A673 (cell line): ENCODE data around the gene EML1. TPM values are rescaled to one million over a fixed set of nuclear protein-coding genes. Genes with fewer than 3 reads are reported as not detected.
A peak's percentile ranks its signal among the peaks of the same experiment; 100 is the strongest.

Source experiments
- BruUV-seq: library from RNA; stranded (reverse); fragments of 400-500 nt; replicated peaks from 2 replicates; lab custom pipeline; 2021; lab: Mats Ljungman, UMichigan
- CTCF ChIA-PET: fragments of 300-600 bp; sonication (Branson Sonifier 250); formaldehyde crosslinking; loops from one replicate; lab custom pipeline; 2022; ENCODE audit warnings: antibody characterized with exemption; lab: Charles Lee
- POLR2A ChIA-PET: fragments of 300-600 bp; sonication (Branson Sonifier 250); formaldehyde crosslinking; loops from one replicate; lab custom pipeline; 2022; ENCODE audit warnings: antibody characterized with exemption; ENCODE audit not compliant: low non-redundant PET; lab: Charles Lee
- DNase-seq: peaks from one replicate; pipeline ENCODE4 v3.0.0-alpha.2; 2015; ENCODE audit warnings: low spot score
- H3K27ac ChIP-seq: fragments of 200-600 bp; sonication (generic); 2 replicates; pipeline ENCODE4 v1.5.1; 2016; ENCODE audit warnings: mixed run types, low read depth, mild to moderate bottlenecking, mixed read lengths, antibody characterized with exemption, low read length; ENCODE audit not compliant: poor library complexity, severe bottlenecking
- H3K27me3 ChIP-seq: fragments of 200-600 bp; sonication (generic); replicated peaks from 2 replicates; pipeline ENCODE4 v1.6.1; 2017; ENCODE audit warnings: mixed run types, low read depth, mild to moderate bottlenecking, mixed read lengths, antibody characterized with exemption, low read length; ENCODE audit not compliant: insufficient read depth, poor library complexity
- H3K36me3 ChIP-seq: fragments of 200-600 bp; sonication (generic); 2 replicates; pipeline ENCODE4 v1.6.1; 2016; ENCODE audit warnings: mixed run types, mild to moderate bottlenecking, mixed read lengths, antibody characterized with exemption, low read length; ENCODE audit not compliant: insufficient read depth, poor library complexity, severe bottlenecking
- H3K4me1 ChIP-seq: fragments of 200-600 bp; sonication (generic); 2 replicates; pipeline ENCODE4 v1.6.1; 2017; ENCODE audit warnings: mixed run types, mild to moderate bottlenecking, mixed read lengths, antibody characterized with exemption, low read length; ENCODE audit not compliant: insufficient read depth, poor library complexity, severe bottlenecking
- H3K4me3 ChIP-seq: fragments of 200-600 bp; sonication (generic); 2 replicates; pipeline ENCODE4 v1.5.1; 2016; ENCODE audit warnings: low read depth, mixed run types, mild to moderate bottlenecking, mixed read lengths, low read length; ENCODE audit not compliant: poor library complexity, severe bottlenecking
- H3K9me3 ChIP-seq: fragments of 200-600 bp; sonication (generic); 2 replicates; pipeline ENCODE4 v1.6.1; 2016; ENCODE audit warnings: mixed run types, low read depth, mild to moderate bottlenecking, mixed read lengths, antibody characterized with exemption, low read length; ENCODE audit not compliant: poor library complexity, severe bottlenecking
- EZH2 ChIP-seq: fragments of 200-600 bp; sonication (generic); IDR thresholded peaks from 2 replicates; pipeline ENCODE4 v1.6.1; 2017; ENCODE audit warnings: borderline replicate concordance, low read depth, mild to moderate bottlenecking, mixed read lengths, antibody characterized with exemption, low read length; ENCODE audit not compliant: poor library complexity, severe bottlenecking
- intact Hi-C: fragments of 100-400 bp; cut with micrococcal nuclease; formaldehyde crosslinking; loops from one replicate; pipeline ENCODE4 v1.10.0; 2022; ENCODE audit not compliant: unreplicated experiment
- total RNA-seq: library from RNA; stranded (reverse); gene quantifications from 2 replicates; pipeline ENCODE4 v1.2.3, GENCODE V29; 2021
- TF ChIP-seq, protein P1 (sequence below): fragments of 300-800, 200-600 bp; sonication (generic); conservative IDR thresholded peaks from 2 replicates; pipeline ENCODE4 v1.5.1; 2017; ENCODE audit warnings: low read depth, mild to moderate bottlenecking, antibody characterized with exemption, low read length, moderate library complexity, mixed read lengths

Gene EML1
- total RNA-seq, 1 experiment from 2014 or later: 34.1 TPM

DNA sequence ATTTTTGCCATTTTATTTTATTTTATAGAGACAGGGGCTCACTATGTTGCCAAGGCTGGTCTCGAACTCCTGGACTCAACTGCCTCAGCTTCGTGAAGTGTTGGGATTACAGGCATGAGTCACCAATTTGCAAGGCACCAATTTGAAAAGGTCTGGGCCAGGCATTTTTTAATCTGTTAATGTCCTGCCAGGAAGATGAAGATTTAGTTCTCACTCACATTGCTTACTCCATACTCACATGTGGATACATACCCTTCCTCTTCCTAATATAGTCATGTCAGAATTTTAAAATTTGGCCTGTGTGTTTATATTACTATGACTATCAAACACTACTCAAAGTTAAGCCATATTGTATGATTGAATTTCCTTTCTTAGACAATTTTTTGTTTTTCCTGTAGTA lies 15.3 kb upstream of the EML1 start:
- Histone ChIP-seq H3K27me3 (no peaks in the 10 kb centered on the region), H3K9me3 (peaks cover 8% of the 10 kb centered on the region), H3K4me1 (peaks cover 13% of the 10 kb centered on the region), H3K36me3 (no peaks in the 10 kb centered on the region), H3K27ac (no peak overlapping the region), H3K4me3 (no peak overlapping the region)
- CTCF ChIA-PET: interaction anchor here (0.6 kb wide), 1 partner anchor 94 kb away, joined by 3 read pairs; no protein-coding TSS in a partner anchor
- TF ChIP-seq, protein P1, sequence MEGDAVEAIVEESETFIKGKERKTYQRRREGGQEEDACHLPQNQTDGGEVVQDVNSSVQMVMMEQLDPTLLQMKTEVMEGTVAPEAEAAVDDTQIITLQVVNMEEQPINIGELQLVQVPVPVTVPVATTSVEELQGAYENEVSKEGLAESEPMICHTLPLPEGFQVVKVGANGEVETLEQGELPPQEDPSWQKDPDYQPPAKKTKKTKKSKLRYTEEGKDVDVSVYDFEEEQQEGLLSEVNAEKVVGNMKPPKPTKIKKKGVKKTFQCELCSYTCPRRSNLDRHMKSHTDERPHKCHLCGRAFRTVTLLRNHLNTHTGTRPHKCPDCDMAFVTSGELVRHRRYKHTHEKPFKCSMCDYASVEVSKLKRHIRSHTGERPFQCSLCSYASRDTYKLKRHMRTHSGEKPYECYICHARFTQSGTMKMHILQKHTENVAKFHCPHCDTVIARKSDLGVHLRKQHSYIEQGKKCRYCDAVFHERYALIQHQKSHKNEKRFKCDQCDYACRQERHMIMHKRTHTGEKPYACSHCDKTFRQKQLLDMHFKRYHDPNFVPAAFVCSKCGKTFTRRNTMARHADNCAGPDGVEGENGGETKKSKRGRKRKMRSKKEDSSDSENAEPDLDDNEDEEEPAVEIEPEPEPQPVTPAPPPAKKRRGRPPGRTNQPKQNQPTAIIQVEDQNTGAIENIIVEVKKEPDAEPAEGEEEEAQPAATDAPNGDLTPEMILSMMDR: no peak
- TF ChIP-seq EZH2: no peak
- BruUV-seq: no TSS peak
- POLR2A ChIA-PET: no interaction called here
- DNase-seq: peak; percentile 21
- intact Hi-C loops: no loop called here

DNA sequence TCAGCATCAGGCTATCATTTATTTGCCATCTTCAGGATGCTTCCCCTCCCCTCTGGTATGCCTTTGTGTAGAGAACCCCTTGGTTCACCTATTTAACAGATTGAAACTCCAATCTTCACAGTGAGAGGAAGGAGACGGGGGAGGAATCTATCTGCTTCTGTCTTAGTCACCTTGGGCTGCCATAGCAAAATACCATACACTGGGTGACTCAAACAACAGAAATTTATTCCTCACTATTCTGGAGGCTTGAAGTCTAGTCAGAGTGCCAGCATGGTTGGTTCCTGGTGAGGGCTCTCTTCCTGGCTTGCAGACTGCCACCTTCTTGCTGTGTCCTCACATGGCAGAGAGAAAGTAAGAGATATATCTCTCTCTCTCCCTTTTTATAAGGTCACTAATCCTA lies 13.5 kb upstream of the EML1 start:
- TF ChIP-seq, protein P1: no peak
- no peak overlapping the region for H3K27ac ChIP-seq
- no TSS peak for BruUV-seq
- peaks cover 6% of the 10 kb centered on the region for H3K4me1 ChIP-seq
- H3K9me3 ChIP-seq: peaks cover 8% of the 10 kb centered on the region
- no peak overlapping the region for H3K4me3 ChIP-seq
- intact Hi-C loops: no loop called here
- CTCF ChIA-PET: no interaction called here
- no peaks in the 10 kb centered on the region for H3K36me3 ChIP-seq
- no peak for DNase-seq
- H3K27me3 ChIP-seq: no peaks in the 10 kb centered on the region
- POLR2A ChIA-PET: no interaction called here

DNA sequence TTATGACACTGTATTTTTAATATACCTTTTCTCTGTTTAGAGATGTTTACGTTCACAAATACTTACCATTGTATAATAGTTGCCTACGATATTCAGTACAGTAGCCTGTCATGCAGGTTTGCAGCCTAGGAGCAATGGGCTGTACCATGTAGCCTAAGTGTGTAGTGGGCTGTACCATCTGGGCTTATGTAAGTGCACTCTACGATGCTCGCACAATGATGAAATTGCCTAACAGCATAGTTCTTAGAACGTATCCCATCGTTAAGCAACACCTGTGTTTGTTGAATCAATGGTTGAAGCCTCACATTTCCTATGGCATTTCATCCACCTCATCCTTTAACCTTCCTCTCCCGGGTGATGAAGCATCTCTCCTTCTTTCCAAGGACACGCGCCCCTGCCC lies 12.5 kb upstream of the EML1 start:
- H3K9me3 ChIP-seq: peaks cover 8% of the 10 kb centered on the region
- POLR2A ChIA-PET: no interaction called here
- H3K4me1 ChIP-seq: no peaks in the 10 kb centered on the region
- DNase-seq: no peak
- intact Hi-C loops: no loop called here
- CTCF ChIA-PET: no interaction called here
- H3K4me3 ChIP-seq: no peak overlapping the region
- no peaks in the 10 kb centered on the region for H3K27me3 ChIP-seq
- TF ChIP-seq, protein P1: no peak
- TF ChIP-seq EZH2: no peak
- no peak overlapping the region for H3K27ac ChIP-seq
- H3K36me3 ChIP-seq: no peaks in the 10 kb centered on the region
- no TSS peak for BruUV-seq
